ENCODE measurements around the gene LRRC26.

The LRRC26 gene

GRCh38 chr9:137192859-137193258 is 23.0 kb upstream of the LRRC26 start:
- no peaks in the 10 kb centered on the region for H3K27me3 ChIP-seq (ENCODE audit: insufficient read depth, poor library complexity, severe bottlenecking)
- TF ChIP-seq CTCF (IDR thresholded peaks at IDR 0.05; ENCODE audit: insufficient read depth, low read length) (no peak), SPI1 (IDR thresholded peaks at IDR 0.05; ENCODE audit: borderline replicate concordance, low read depth) (no peak), GABPA (IDR thresholded peaks at IDR 0.05; ENCODE audit: low read depth) (no peak), REST (IDR thresholded peaks at IDR 0.05; ENCODE audit: insufficient replicate concordance, low read depth) (no peak), POLR2AphosphoS5 (IDR thresholded peaks at IDR 0.05; ENCODE audit: low read depth) (no peak)
- no peak for DNase-seq (ENCODE audit: low read depth in 1 of 2, low spot score in 1 of 2)
- no peak overlapping the region for H3K4me3 ChIP-seq (replicated peaks; ENCODE audit: insufficient read depth, low read length)
- no peak overlapping the region for H3K27ac ChIP-seq (replicated peaks)

- DNase-seq (ENCODE audit: low read depth in 1 of 2, low spot score in 1 of 2): no peak
- no peak for TF ChIP-seq GABPA (IDR thresholded peaks at IDR 0.05; ENCODE audit: low read depth)
- H3K27me3 ChIP-seq (ENCODE audit: insufficient read depth, poor library complexity, severe bottlenecking): no peaks in the 10 kb centered on the region
- no peak overlapping the region for H3K4me3 ChIP-seq (replicated peaks; ENCODE audit: insufficient read depth, low read length)
- H3K27ac ChIP-seq (replicated peaks): no peak overlapping the region
These were observed 22.6 kb upstream of the LRRC26 start for GRCh38 chr9:137192448-137192780.

- H3K4me3 ChIP-seq (replicated peaks; ENCODE audit: insufficient read depth, low read length): no peak overlapping the region
- no peak for TF ChIP-seq GABPA (IDR thresholded peaks at IDR 0.05; ENCODE audit: low read depth)
- TF ChIP-seq SPI1 (IDR thresholded peaks at IDR 0.05; ENCODE audit: borderline replicate concordance, low read depth): no peak
- no peak for TF ChIP-seq POLR2AphosphoS5 (IDR thresholded peaks at IDR 0.05; ENCODE audit: low read depth)
- no peak for TF ChIP-seq CTCF (IDR thresholded peaks at IDR 0.05; ENCODE audit: insufficient read depth, low read length)
- TF ChIP-seq REST (IDR thresholded peaks at IDR 0.05; ENCODE audit: insufficient replicate concordance, low read depth): no peak
- no peak overlapping the region for H3K27ac ChIP-seq (replicated peaks)
- DNase-seq (ENCODE audit: low read depth in 1 of 2, low spot score in 1 of 2): no peak
- no peaks in the 10 kb centered on the region for H3K27me3 ChIP-seq (ENCODE audit: insufficient read depth, poor library complexity, severe bottlenecking)
These were observed 22.0 kb upstream of the LRRC26 start for GRCh38 chr9:137191691-137192447.

GRCh38 chr9:137191245-137191644 is 21.4 kb upstream of the LRRC26 start:
- Histone ChIP-seq H3K4me3 (replicated peaks; ENCODE audit: insufficient read depth, low read length) (no peak overlapping the region), H3K27ac (replicated peaks) (no peak overlapping the region)
- no peak for TF ChIP-seq REST (IDR thresholded peaks at IDR 0.05; ENCODE audit: insufficient replicate concordance, low read depth)
- TF ChIP-seq POLR2AphosphoS5 (IDR thresholded peaks at IDR 0.05; ENCODE audit: low read depth): no peak
- TF ChIP-seq CTCF (IDR thresholded peaks at IDR 0.05; ENCODE audit: insufficient read depth, low read length): no peak
- TF ChIP-seq SPI1 (IDR thresholded peaks at IDR 0.05; ENCODE audit: borderline replicate concordance, low read depth): no peak
- TF ChIP-seq GABPA (IDR thresholded peaks at IDR 0.05; ENCODE audit: low read depth): no peak

More at GRCh38 chr9:137191245-137191644, 21.4 kb upstream of the LRRC26 start:
- no peak for DNase-seq (ENCODE audit: low read depth in 1 of 2, low spot score in 1 of 2)
- no peaks in the 10 kb centered on the region for H3K27me3 ChIP-seq (ENCODE audit: insufficient read depth, poor library complexity, severe bottlenecking)

Measured in HL-60 (cell line).